Left lung (tissue), 10 donors: ENCODE measurements around the gene EPHB1. TPM values are rescaled to one million over a fixed set of nuclear protein-coding genes. Genes with fewer than 3 reads are reported as not detected.

Experiments used
- ATAC-seq: fragments of 200-7000 bp; cut with Tn5 transposase; one replicate; pipeline ENCODE4 v1.9.1; 2020; ENCODE audit warnings: moderate library complexity
- DNase-seq, 4 donors: peaks; one replicate each; pipeline ENCODE4 v3.0.0-alpha.2; 2013 to 2020
- H3K27ac ChIP-seq, 2 donors: fragments of 200-600 bp; sonication (generic) in 1 of 2; one replicate each; pipeline versions ENCODE4 v1.5.0 to v1.8.0; 2020 to 2021
- H3K27me3 ChIP-seq, 2 donors: fragments of 200-600 bp; sonication (generic) in 1 of 2; one replicate each; pipeline versions ENCODE4 v1.5.0 to v1.8.0; 2020 to 2021
- H3K36me3 ChIP-seq, 2 donors: fragments of 200-600 bp; sonication (generic) in 1 of 2; one replicate each; pipeline versions ENCODE4 v1.5.0 to v1.8.0; 2020 to 2021
- H3K4me1 ChIP-seq, 2 donors: fragments of 200-600 bp; one replicate each; pipeline ENCODE4 v1.8.0; 2021
- H3K4me3 ChIP-seq, 2 donors: fragments of 200-600 bp; sonication (generic) in 1 of 2; one replicate each; pipeline versions ENCODE4 v1.5.0 to v1.8.0; 2020 to 2021; ENCODE audit warnings: mild to moderate bottlenecking in 1 of 2
- H3K9me3 ChIP-seq, 2 donors: fragments of 200-600 bp; sonication (generic) in 1 of 2; one replicate each; pipeline versions ENCODE4 v1.5.0 to v1.8.0; 2020 to 2021
- intact Hi-C, 2 donors: fragments of 100-400 bp; cut with DNase I; formaldehyde crosslinking; loops; one replicate each; pipeline versions ENCODE4 v1.11.2 to v1.14.2; 2022
- polyA plus RNA-seq, 6 donors: library from polyadenylated mRNA; unstranded; fragments of 120-200 nt; gene quantifications; one replicate each; pipeline ENCODE4 v1.2.1, GENCODE V29; 2013; ENCODE audit not compliant: insufficient read length in 6 of 6
- total RNA-seq, 2 donors: library from RNA; stranded (reverse); fragmentation: NEBNext Ultra II Directional; extraction: Animal tissue kit (Norgen Biotek cat#: 25700); gene quantifications; one replicate each; pipeline ENCODE4 v1.2.1, GENCODE V29; 2021
- TF ChIP-seq, protein P1 (sequence below), 2 donors: fragments of 200-600 bp; sonication (generic) in 1 of 2; IDR thresholded peaks; one replicate each; pipeline versions ENCODE4 v1.5.0 to v1.8.0; 2021; ENCODE audit warnings: antibody characterized with exemption in 2 of 2
- donor health status: DM: no; HTN: yes; CAD: no.
- donor health status: DM: no; HTN: no; CAD: no.

The EPHB1 gene
- total and polyA plus RNA-seq, 8 donors = 1.1 to 4.3 (median 2.7) TPM

- Histone ChIP-seq H3K4me3 (no peak overlapping the region), H3K36me3 (no peaks in the 10 kb centered on the region), H3K27ac (no peak overlapping the region), H3K27me3 (peaks cover 0 to 1% of the 10 kb centered on the region in 2 donors), H3K9me3 (no peaks in the 10 kb centered on the region), H3K4me1 (no peaks in the 10 kb centered on the region)
- ATAC-seq = no peak
- DNase-seq = no peak
- TF ChIP-seq, protein P1, sequence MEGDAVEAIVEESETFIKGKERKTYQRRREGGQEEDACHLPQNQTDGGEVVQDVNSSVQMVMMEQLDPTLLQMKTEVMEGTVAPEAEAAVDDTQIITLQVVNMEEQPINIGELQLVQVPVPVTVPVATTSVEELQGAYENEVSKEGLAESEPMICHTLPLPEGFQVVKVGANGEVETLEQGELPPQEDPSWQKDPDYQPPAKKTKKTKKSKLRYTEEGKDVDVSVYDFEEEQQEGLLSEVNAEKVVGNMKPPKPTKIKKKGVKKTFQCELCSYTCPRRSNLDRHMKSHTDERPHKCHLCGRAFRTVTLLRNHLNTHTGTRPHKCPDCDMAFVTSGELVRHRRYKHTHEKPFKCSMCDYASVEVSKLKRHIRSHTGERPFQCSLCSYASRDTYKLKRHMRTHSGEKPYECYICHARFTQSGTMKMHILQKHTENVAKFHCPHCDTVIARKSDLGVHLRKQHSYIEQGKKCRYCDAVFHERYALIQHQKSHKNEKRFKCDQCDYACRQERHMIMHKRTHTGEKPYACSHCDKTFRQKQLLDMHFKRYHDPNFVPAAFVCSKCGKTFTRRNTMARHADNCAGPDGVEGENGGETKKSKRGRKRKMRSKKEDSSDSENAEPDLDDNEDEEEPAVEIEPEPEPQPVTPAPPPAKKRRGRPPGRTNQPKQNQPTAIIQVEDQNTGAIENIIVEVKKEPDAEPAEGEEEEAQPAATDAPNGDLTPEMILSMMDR (IDR thresholded peaks at IDR 0.05) = no peak
- intact Hi-C loops = no loop called here
These were observed 245.5 kb downstream of the EPHB1 start for GRCh38 chr3:135040321-135041240.

DNA sequence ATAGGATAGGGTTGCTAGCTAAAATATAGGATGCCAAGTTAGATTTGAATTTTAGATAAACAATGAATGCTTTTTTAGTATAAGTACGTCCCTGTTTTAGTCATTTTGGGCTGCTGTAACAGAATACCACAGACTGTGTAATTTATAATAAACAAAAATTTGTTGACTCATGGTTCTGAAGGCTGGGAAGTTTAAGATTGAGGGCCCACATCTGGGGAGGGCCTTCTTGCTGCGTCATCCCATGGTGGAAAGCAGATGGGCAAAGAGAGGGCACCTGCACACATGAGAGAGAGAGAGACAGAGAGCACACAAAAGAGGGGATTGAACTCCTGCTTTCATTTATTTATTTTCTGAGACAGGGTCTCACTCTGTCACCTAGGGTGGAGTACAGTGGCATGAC lies 246.5 kb downstream of the EPHB1 start:
- H3K4me3 ChIP-seq = no peak overlapping the region
- H3K9me3 ChIP-seq = no peaks in the 10 kb centered on the region
- intact Hi-C loops = no loop called here
- DNase-seq = no peak
- TF ChIP-seq, protein P1 (IDR thresholded peaks at IDR 0.05) = no peak
- no peak for ATAC-seq
- no peaks in the 10 kb centered on the region for H3K27me3 ChIP-seq
- no peak overlapping the region for H3K27ac ChIP-seq
- no peaks in the 10 kb centered on the region for H3K4me1 ChIP-seq
- no peaks in the 10 kb centered on the region for H3K36me3 ChIP-seq

GRCh38 chr3:135047061-135047460 lies 252.0 kb downstream of the EPHB1 start:
- DNase-seq (no peak), ATAC-seq (no peak)
- Histone ChIP-seq H3K4me3 (no peak overlapping the region), H3K4me1 (no peaks in the 10 kb centered on the region), H3K9me3 (no peaks in the 10 kb centered on the region), H3K36me3 (no peaks in the 10 kb centered on the region), H3K27ac (no peak overlapping the region), H3K27me3 (no peaks in the 10 kb centered on the region)
- TF ChIP-seq, protein P1 (IDR thresholded peaks at IDR 0.05) = no peak
- intact Hi-C loops = no loop called here

GRCh38 chr3:135050536-135050935 lies 255.5 kb downstream of the EPHB1 start:
- no peak overlapping the region for H3K27ac ChIP-seq
- no peaks in the 10 kb centered on the region for H3K9me3 ChIP-seq
- H3K4me1 ChIP-seq = no peaks in the 10 kb centered on the region
- H3K27me3 ChIP-seq = no peaks in the 10 kb centered on the region
- no peaks in the 10 kb centered on the region for H3K36me3 ChIP-seq
- intact Hi-C loops = no loop called here
- TF ChIP-seq, protein P1 (IDR thresholded peaks at IDR 0.05) = no peak
- H3K4me3 ChIP-seq = no peak overlapping the region
- ATAC-seq (no peak), DNase-seq (no peak)

DNA sequence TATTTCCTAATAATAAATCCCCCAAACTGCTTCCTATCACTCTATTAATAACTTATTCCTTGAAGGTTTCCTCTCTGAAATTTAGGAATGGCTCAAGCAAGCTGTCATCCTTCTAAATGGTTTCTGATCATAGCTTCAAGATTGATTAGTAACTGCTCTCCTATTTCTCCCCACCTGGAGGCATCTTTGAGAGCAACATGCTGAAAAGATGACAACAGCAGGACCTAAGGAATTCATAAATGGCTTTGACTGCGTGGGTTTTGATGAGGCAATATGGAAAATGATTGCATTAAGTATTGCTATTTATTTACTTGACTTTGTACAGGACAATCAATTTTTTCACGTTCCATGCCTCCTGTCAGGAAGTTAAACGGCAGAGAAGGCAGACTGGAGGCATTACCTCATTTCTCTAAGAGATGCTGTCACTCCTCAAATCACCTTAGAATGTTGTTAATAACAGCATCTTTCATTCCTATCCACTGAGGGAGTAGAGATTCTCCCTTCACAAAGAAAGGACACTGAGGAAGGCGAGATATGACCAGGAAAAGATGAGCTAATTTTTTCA lies 256.4 kb downstream of the EPHB1 start:
- H3K27me3 ChIP-seq = no peaks in the 10 kb centered on the region
- H3K9me3 ChIP-seq = no peaks in the 10 kb centered on the region
- no peak overlapping the region for H3K4me3 ChIP-seq
- H3K36me3 ChIP-seq = no peaks in the 10 kb centered on the region
- H3K27ac ChIP-seq = no peak overlapping the region
- intact Hi-C loops = no loop called here
- no peak for ATAC-seq
- H3K4me1 ChIP-seq = no peaks in the 10 kb centered on the region
- TF ChIP-seq, protein P1 (IDR thresholded peaks at IDR 0.05) = no peak
- no peak for DNase-seq
